GM18507 (cell line): Measurements from ENCODE around the gene MAMSTR.
"Not testable (repeated sequence)": the region's sequence is repeated elsewhere in the genome, so short reads cannot be mapped to it uniquely, and the experiment has no call there.

Source experiments
- DNase-seq: peaks from one replicate; pipeline ENCODE4 v3.0.0; 2011; ENCODE audit warnings: low read depth; ENCODE audit not compliant: insufficient read length; ENCODE audit errors: extremely low spot score
- FAIRE-seq: peaks from 2 replicates; lab custom pipeline; 2011; peaks lifted over from hg19 to GRCh38; lab: Jason Lieb, UNC

MAMSTR gene

GRCh38 chr19:48722196-48722708 is 2.7 kb upstream of the MAMSTR start:
- DNase-seq, result no peak
- FAIRE-seq, result no peak

DNA sequence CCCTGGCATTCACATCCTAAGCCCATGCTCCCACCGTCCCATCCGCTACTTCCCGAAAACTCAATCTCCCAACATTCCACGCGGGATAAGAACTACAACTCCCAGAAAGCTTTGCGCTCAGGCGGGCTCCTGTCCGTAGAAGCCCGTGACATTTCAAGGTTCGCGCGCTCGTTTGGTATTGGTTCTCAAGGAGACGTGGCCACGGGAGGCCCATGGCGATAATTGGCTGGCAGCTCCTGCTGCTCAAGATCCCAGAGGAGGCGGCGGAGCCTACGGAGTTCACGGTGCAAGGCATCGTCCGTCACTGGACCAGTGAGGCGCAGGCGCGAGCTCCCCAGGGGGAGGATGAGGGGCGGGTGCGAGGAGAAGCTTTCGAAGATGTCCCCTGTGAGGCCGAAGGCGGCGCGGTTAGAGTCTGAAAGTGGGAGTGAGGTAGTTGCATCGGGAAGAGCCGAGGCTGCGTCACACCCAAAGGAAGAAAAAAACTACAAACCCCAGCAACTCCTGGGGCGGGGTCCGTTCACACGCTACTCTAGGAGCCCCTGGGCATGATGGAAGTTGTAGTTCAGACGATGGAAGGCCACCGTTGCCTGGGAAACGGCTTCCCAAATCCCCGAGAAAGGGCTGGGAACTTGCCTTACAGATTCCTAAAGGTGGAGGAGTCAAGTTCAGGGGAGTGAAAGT is 1.2 kb upstream of the MAMSTR start:
- DNase-seq (peak; percentile 84), FAIRE-seq (peak; percentile 99)

DNA sequence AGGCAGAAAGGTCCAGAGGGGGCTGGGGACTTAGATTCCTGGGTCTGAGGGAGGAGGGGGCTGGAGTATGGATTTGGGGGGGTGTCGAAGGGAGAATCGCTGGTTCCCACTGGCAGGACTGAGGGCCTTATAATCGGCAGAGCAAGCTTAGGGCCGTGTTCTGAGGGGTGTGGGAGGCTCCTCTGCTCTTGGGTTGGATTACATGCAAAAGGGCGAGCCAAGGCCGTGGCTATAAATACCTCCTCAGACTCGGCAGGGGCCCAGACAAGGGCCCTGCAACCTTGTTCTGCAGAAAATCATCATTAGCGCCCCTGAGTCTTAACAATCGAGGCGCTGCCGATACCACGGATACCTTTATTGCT is 707 bp upstream of the MAMSTR start:
- no peak for DNase-seq

DNA sequence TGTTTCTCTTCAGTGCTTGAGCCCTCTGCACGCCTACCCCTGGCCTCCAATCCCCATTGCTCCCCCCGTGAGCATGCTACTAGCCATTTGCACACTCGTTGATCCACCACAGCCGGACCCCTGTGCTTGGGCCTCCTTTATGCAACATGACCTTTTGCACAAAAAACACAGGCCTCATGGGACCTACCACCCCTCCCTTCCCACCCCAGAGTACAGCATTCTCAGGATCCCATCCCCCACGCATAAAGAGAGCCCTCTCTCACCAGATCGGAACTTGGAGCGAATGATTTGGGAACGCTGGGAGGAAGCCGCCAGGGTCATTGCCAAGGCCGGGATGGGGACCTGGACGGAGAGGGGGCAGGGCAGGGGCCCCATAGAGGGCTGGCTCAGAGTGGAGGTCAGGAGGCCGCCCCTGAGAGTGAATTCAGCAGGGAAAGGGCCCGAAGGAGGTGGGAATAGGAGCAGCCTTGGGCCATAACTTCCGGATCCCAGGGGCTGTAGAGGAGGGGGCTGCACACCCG is 754 bp downstream of the MAMSTR start:
- FAIRE-seq (no peak), DNase-seq (no peak)

More for the DNA sequence above, 707 bp upstream of the MAMSTR start:
- FAIRE-seq, result no peak

DNA sequence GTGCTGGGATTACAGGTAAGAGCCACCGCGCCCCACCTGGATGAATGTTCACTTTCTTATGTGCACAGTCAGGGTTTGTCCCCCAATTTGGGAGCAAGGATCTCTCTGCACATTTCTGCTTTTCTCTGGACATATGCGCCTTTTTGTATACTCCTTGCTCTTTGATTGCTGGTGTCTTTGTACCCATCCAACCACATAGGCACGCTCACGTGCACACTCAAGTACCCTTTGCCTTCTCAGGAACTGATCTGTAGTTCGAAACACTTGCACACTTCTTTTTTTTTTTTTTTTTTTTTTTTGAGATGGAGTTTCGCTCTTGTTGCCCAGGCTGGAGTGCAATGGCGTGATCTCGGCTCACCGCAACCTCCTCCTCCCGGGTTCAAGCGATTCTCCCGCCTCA is 1.4 kb downstream of the MAMSTR start:
- FAIRE-seq, result not testable (repeated sequence)

GRCh38 chr19:48716562-48717291 is 2.8 kb downstream of the MAMSTR start:
- DNase-seq (no peak), FAIRE-seq (no peak)

More for the DNA sequence above, 1.4 kb downstream of the MAMSTR start:
- not testable (repeated sequence) for DNase-seq

- FAIRE-seq (no peak), DNase-seq (no peak)
Measured at GRCh38 chr19:48715681-48716171, 3.8 kb downstream of the MAMSTR start.

DNA sequence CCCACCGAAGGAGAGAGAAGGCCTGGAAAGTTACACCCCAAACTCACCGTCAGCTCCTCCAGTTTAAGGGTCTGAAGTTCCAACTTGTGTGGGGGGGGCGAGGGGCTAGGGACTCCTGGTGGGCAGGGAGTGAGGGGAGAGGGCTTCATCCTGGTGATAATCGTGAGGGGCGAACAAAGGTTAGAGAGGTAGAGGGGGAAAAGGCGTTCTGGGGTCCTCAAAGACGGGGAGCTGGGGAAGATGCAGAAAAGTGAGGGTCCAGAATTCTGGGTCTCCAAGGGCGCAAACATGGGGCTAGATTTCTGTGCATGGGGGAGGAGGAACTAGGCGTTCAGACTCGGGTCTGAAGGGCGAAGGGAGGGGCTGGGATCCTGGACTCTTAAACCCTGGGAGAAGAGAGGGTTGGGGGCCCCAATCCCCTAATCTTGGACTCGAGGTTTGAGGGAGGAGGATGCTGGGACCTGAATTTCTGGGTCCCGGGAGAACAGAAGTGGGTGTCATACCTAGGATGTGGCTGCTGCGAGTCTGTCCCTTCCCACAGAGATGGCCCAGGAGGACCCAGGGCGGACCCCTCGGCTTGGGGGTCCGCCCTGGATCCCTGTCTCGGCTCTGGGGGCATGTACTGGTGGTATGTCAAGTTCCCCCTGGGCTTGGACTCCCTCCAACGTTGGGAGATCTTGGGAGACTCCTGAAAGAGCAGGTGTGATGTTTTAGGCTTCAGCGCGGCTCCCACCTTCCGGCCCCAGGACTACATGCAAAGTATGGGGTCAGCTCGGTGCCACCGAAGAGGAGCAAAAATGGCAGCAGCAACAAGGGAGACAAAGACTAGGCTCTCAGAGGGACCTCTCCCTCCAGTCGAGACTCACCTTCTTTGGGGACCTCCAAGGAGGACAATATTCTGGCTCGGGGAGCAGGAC is 4.5 kb downstream of the MAMSTR start:
- no peak for DNase-seq
- FAIRE-seq, result peak; percentile 29

DNA sequence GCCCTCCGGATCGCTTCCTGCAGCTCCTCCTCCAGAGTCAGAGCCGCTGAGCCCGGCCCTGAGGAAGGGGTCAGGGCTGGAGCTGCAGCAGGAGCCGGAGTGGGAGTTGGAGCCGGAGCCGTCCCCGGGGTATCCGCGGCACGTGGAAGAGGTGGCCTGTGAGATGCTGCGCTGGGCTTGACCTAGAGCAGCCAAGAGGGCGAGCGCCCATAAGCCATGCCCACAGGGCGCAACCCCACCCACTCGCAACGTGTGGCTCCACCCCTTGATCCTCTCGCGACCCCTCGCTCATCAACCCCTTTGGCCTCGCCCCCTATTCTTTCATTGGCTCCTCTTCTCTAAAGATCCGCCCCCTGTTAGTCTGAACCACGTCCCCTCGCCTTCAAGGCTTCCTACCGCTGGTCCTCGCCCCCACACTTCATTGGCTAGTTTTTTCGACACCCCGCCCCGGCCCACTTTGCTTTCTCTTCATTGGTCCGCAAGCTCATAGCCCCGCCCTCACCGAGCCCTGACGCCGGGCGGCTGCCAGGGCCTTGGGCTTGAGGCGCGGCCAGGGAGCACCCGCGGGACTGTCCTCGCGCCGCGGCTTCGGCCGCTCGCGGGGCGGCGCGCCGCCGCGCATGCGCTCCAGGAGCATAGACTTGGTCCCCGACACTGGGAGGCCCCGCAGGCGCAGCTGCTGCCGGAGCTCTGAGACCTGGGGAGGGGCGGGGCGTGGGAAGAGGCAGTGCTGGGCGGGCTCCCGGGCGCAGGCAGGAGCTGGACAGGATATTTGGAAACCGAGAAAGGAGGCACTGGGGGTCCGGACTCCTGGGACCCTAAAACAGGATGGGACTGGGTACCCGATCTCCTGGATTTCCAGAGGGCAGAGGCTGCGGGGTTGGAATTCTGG is 5.4 kb downstream of the MAMSTR start:
- DNase-seq (peak; percentile 98), FAIRE-seq (peak; percentile 98)

DNA sequence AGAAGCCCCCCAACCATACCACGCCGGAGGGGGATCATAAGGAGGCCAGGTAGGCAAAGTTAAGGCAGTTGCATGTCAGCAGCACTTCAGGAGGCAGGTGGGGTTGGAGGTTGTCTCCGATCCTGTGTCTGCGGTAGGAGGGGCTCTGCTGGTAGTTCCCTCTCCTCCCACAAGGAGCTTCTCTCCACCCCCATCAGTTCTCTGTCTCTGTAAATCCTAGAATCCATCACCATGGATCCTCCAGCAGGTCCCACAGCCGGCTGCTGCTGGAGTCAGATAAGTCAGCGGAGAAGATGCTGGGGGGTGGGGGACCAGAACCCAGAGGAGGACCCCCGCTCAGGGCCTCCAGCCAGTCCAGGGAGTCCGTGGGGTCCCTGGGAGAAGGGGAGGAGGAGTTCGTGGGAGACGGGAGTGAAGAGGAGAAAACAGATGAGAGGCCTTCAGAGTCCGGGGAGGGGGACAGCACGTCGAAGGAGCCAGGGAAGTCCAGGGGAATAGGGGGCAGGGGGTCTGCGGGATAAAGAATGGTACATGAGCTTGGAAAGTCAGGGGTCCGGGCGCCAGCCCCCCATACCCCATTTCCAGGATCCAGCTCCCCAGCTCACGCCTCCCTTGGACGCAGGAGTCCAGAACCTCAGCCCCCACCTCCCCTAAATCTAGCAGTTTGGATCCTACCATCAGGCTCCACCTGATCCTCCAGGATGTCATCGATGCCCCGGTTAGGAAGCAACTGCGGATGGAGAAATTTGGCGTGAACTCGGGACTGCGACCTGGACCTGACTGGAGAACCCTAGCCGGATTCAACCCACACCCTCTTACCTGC is 6.3 kb downstream of the MAMSTR start:
- no peak for FAIRE-seq
- no peak for DNase-seq

GRCh38 chr19:48711106-48711662 is 8.3 kb downstream of the MAMSTR start:
- no peak for FAIRE-seq
- no peak for DNase-seq

- FAIRE-seq, result no peak
Measured at GRCh38 chr19:48708471-48708870, 11.1 kb downstream of the MAMSTR start.

DNA sequence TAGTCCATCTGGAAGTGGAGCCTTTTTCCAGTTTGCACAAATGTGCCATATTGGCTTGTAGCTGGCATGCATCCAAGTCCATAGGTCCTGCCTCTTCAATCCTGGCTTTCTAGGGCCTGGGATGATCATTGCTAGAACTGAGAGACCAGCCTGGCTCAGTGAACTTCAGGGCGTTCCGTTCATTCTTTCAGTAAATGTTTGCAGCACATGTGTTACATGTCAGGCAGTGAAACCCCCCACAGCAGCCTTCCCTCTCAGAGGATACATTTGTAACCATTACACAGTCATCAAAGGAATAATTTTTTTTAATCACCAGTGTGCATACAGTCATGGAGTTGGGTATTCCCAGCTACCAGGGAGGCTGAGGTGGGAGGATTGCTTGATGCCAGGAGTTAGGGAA is 14.1 kb downstream of the MAMSTR start:
- DNase-seq (no peak), FAIRE-seq (no peak)

More at GRCh38 chr19:48708471-48708870, 11.1 kb downstream of the MAMSTR start:
- no peak for DNase-seq

- no peak for DNase-seq
- FAIRE-seq, result no peak
Measured at GRCh38 chr19:48703316-48703715, 16.2 kb downstream of the MAMSTR start.

DNA sequence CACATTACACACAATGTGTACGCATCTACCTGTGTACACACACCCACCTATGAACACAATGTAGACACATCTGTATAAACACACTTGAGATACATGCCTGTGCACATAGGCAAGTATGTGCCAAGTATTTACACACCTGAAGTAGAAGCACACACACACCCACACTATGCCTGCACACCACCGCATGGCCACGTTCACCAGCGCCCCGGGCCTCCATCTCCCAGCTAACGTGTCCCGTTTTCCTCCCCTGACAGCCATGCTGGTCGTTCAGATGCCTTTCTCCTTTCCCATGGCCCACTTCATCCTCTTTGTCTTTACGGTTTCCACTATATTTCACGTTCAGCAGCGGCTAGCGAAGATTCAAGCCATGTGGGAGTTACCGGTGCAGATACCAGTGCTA is 16.8 kb downstream of the MAMSTR start:
- FAIRE-seq, result no peak
- no peak for DNase-seq

DNA sequence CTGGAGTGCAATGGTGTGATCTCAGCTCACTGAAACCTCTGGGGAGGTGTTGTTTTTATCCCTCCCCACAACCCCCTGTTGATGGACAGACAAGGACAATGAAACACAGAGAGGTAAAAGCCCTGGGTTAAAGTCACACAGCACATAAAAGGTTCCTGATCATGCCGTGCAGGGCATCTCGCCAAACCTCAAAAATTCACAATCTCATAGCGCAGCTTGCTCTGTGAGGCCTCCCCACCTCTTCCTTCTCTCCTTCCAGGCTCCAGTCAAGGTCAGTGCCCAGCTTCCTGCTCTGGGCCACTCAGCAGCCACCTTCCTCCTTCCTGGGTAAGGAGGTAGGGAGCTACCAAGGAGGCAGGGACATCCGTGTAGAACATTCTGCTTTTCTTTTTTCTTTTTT is 21.5 kb downstream of the MAMSTR start:
- DNase-seq, result no peak
- FAIRE-seq, result no peak

GRCh38 chr19:48696353-48697010 is 23.0 kb downstream of the MAMSTR start:
- no peak for DNase-seq
- no peak for FAIRE-seq
